GM18520 (cell line): ENCODE results near the gene FOXP1.

Source experiments
- ATAC-seq: cut with Tn5 transposase; IDR thresholded peaks from one replicate; pipeline ENCODE4 v1.9.1; 2021; ENCODE audit not compliant: unreplicated experiment

FOXP1 gene

DNA sequence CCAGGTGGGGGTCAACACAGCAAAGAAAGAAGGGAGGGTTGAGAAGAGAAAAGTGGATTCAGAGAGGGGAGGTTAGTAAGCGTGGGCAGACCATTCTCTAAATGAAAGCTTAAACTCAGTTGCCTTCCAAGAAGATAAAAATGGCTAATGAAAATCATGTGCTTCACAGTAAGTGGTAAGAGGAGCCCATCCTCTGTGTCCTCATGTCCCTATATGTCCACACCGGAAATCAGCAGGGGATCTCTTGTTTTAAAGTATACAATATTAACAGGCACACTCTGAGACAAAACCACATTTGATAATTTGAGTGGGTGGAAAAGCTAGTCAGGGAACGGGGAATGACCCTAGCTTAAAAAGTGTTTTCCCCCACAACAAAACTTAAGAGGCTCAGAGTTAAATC is 4.4 kb upstream of the FOXP1 start:
- no peak for ATAC-seq

DNA sequence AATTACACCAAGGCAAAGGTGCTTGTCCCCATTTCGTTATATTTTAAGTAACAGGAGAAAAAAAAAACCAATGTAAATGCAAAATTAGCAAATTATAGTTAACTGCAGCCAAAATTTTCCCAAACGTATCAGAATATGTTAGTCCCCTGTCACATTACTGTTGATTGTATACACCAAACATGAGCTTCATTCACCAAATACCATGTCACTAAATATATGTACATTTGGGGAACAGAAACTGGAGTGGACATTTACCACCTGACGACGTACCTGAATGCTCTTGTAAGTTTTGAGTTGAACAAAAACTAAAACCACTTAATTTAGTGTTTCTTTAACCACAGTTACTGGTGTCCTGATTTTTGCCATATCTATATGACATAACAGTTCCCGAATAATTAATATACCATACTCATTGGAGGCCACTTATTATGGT is 3.3 kb upstream of the FOXP1 start:
- no peak for ATAC-seq

DNA sequence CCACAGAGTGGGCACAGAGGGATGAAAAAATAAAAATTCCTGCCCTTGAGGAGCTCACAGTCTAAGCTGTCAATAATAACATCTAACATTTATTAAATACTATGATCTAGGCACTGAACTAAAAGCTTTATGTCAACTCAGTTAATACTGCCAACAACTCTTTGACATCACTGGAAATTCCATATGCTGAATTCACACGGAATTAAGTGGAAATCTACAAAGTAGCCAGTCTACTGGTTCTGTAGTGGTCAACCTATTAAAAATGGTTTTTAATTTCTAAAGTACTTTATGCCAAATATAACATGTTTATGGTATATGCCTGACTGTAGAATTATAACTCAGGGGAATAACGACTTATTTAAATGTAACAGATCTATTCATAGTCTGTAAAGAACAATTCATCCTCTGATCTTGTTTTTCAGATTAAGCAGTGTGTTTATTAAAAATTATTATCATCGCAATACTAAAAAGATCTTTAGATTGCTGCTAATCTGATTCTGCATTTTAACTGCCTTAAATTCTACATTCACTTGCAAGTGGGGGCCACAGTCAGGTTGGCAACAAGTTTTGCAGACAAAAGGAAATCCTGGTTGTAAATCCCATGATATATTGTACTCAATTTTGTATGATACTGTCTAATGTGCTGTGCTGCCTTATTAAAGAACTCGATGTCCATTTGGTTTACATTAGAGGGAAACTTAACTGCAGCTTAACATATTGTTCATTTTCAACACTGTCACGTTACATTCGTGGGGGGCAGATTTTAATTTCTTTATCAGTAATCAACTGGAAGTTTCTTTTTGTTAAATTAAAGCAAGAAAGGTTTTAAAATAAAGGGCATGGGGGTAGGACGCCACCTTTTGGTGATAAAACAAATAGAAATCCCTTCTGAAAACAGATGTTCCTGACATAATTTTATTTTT is 2.6 kb upstream of the FOXP1 start:
- no peak for ATAC-seq

DNA sequence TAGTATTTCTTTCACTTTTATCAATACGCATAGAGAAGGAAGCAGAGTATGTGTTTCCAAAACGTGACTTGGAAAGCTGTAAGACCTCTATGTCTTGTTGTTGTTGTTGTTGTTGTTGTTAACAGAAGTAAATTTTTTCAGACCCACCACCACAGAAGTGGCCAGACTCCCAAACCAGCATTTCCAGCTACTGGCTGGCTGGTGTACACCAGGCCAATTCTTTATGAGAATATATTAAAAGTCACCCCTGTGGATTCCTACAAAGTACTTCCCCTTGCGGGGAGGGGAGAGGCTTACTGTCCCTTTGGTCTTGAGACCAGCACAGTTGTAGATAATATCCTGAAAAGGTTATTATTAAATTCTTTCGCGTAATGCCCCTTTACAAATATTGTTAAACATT is 1.6 kb upstream of the FOXP1 start:
- ATAC-seq = no peak

DNA sequence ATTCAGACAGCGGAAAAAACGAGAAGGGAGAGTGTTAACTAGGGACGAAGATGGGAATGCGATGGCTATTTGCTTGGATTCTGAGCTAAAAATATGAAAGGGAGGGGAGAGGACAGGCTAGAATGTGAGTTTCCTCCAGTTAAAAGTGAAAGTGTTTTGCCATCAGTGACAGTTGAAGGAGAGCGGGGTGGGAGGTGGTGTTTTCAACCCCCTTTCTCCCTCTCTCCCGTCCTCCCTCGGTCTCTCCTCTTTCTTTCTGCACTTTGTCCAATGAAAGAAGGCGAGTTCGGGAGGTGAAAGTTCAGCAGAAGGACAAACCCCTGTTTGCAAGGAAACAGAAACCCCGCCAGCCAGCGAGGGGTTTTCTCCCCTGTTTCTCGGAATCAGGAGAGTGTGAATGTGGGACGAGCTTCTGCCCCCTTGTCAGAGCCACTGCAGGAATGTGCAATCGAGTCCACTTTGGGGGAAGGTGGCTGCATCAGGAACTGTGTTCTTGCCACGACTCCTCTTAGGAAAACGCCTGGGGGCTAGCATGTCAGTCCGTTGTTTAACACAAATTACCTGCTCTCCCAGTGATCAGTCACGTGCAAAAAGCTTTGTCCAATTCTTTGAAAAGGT is 975 bp upstream of the FOXP1 start:
- no peak for ATAC-seq

DNA sequence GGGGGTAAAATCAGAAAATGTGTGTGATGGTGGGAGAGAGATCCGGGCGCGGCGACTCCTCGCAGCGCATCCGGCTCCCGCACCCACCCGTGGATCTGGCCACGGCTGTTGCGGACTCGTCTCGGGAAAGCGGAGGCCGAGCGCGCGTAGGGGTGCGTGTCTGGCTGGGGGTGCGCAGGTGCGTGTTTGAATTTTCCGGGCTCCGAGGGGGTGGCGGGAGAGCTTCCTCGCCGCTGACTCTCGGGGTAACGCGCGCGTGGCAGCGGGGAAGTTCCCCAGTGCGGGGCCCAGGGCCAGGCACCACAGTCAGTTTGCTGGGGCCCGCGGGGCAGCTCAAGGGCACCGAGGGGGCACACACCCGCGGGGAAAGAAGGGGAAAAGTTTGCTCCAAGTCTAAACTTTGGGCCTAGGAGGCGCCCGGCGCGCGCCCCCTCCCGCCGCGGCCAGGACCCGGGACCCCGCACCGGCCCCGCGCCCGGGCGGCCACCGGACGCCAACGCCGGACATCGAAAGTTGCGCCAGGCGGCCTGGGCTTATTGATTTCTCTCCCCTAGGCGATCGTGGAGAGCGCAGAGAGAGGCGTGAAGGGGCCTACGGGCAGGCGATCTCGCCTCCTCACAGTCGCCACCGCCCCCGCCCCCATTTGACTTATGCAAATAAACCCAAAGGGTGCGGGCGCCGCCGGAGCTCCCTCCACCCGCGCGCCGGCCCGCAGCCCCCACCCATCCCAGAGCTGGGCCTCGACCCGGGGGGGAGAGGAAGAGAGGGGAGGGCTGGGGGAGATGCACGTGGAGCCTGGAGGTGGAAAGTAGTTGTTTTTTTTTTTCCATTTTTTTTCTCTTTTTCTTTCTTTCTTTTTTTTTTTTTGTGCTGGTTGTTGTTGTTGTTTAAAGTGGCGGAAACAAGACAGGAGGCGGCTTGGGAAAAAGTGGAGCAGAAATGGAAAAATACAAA is 639 bp downstream of the FOXP1 start:
- no peak for ATAC-seq

DNA sequence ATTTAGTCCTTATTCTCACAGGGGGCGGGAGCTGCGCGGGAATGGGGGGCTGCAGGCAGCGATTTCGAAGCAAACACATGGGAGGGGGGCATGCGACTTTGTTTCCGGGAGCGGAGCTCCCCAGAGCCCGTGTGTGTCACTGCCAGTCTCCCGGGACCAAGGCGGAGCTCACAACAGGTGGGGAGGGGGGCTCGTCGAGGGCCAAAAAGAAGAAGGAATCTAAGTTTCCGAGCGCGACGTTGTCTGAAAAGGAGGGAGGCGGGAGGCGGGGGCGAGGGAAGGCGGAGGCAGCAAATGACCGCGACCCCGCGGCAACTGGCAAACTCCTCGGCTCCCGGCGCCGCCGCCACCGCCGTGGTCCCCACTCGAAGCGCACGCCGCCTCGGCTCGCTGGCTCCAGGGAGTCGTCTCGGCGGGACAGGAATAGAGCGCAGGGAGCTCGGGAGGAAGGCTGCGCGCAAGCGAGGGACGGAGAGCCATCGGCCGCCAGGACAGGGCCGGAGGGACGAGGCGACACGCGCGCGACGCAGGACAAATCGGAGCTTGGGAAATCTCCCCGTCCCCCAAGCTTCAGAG is 1.4 kb downstream of the FOXP1 start:
- ATAC-seq = no peak

DNA sequence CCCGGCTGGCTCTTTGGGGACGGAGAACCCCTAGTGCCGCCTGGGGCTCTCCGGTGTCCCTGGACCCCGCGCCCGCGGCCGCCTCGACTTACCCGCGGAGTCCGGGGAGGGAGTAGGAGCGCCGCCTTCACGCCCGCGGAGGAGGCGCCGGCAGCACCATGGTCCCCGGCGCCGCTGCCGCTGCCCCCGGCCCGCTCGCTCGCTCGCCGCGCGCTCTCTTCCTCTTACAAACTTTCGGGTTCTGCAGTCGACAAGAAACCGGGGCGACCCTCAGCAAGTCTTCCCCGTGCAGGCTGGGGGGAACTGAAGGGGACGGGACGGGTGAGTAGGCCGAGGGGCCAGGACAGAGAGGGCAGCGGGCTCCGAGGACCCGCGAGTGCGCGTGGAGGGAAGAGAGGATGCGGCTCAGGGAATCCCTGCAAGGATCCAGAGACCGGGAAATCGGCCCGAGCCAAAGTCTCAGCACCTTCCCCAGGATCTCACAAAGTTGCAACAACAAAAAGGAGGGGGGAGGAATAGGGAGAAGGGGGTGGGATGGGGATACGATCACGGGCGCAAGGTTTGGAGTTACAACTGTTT is 2.0 kb downstream of the FOXP1 start:
- ATAC-seq = no peak

DNA sequence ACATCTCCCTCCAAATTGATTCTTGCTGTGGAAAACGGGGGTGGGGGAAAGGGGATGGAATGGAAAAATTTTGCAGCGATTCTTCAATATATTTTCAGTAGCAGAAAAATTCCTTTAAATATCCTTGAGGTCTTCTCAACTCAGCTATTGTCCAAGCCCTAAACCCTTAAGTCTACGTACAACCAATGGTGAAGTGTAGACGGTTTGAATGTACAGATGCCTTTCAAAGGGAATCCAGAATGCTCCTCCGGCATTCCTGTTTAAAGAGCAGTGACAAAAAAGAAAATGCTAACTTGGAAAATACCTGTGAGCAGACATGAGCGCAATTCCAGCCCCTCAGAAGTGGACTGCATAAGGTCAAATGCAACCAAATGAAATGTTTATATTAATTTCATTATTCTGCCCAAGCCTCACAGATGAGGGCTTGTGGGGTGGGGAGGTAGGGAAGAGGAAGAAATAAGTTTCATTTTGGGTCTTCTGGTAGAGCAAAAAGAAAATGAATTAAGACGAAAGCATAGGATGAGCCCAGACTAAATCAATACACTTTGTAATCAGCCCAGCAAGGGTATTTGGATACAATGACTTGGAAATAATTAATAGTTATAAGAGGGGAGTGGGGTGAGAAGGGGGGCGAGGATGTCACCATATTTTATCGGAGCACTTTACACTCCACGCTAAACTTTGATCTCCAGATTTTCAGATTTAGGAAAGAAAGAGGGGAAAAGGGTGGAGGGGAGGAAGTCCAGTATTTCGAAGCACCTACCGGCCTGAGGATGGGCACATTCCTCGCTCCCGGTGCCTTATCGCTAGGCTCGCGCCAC is 2.7 kb downstream of the FOXP1 start:
- no peak for ATAC-seq

DNA sequence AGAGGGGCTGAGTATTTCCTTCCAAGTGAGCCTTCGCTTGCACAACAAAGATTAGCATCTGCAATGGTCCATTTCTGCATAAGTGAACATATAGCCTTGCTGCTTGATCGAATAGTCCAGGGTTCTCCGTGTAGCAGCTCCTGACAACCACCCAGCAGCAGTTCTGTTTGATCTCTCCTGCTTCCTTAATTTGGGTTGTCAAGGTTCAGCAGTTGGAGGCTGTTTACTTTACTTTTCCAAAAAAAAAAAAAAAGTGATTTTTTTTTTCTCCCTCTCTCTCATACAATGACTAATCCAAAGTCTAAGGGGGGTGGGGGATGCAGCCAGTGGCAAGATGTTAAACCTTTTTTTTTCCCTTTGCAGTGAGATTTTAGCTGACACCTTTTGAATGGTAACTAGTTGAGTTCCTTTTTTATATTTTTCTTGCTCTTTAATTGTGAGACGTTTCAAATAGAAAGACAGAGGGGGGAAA is 3.6 kb downstream of the FOXP1 start:
- ATAC-seq = no peak

DNA sequence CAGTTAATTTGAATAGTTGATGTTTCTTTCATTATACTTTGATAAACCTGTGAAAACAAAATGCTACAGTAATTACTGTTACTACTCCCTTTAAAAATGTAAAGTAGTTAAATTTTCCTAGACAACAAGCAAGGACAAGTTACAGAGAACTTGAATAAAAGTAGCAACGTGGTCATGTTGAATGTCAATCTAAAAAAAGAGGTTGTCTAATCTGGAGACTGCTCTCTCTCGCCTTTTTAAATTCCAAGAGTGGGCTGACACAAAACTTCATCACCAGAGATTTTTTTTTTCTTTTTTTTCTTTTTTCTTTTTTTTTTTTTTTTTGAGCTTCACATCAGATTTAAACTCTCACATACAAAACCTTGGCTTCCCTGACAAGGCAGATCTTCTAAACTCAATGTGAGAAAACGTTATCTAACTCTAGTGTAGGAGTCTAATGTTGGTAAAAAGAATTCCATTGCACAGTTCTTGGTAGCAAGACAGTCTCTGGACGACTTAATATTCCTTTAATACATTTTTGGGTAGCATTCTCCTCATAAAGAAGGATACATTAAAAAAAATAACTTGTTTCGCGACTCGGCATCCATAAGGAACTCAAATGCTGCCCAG is 4.1 kb downstream of the FOXP1 start:
- no peak for ATAC-seq

DNA sequence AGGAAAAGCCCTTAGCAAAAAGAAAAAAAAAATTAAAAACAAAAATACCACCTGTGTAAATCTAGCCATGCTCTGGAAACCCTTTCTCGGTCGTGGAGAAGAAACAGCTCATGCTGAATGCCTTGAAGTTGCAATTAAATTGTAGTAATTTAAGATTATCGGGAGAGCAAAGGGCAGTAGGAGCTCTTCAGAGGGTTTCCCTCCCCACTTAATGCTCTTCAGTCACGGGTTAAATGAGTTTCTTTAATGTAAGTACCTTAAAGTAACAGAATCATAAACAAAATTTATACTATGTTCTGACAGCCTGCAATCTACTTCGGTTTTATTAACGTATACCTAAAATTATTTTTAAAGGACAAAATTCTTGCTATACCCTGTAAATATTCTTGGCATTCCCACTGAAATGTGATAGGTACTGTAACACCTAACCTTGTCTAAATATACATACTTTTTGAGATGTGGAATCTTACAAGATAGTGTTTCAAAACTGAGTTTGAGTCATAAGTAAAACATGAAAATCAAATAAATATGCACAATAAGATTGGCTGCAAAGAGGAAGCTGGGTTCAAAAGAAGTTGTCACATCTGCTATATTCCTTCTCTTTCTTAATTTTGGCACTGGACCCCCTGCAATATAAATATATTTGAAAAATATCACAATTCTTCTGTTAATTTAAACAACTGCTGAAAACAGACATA is 5.3 kb downstream of the FOXP1 start:
- no peak for ATAC-seq

DNA sequence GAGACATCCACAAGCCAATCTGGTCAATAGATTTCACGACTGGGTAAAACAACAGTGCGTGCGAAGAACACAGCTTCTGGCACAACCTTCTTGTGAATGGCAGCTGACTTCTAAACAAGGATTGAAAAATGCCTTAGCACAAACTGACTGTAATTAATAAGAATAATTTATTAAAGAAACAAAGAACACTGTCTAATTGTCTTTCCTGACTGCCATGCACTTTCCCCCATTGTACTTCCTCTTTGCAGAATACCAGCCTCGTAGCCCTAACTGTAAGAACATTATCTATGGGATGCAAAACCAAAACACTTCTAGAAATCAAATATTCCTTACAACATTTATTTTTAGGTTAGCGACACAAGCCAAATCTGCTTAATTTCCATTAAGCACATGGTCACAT is 6.5 kb downstream of the FOXP1 start:
- ATAC-seq = no peak

DNA sequence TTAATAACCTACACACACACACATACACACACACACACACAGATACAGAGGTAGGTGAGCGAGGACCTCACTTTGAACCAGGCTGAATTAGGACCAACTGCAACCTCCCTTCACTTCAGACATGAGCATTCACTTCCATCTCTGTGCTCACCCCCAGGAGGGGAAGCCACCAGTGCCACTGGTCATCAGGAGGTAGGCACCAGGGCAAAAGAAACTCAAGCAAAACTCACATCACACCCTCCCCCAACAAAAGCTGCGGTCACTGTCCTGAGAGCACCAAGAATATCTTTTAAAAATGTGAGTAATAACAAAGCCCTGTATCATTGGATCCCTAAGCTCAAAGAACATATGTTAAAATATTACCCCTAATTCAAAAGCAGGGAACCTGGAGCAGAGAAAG is 8.1 kb downstream of the FOXP1 start:
- no peak for ATAC-seq

DNA sequence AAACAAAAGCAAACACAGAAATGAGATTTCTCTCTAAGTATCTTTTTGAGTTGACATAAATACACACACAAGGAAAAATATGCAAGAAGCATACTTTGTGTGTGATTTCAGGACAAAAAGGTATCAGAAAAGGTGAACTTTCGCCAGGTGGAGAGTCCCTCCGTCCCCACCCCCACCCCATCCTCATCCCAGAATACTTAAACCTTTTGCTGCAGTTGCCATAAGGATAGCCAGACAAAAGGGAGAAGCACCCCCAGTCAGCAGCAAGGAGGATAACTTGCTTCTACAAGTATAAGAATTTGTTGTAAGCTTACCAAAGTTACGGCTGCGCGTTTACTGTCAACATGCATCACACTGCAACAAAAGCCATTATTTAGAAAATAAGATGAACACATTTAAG is 10.3 kb downstream of the FOXP1 start:
- ATAC-seq = no peak

DNA sequence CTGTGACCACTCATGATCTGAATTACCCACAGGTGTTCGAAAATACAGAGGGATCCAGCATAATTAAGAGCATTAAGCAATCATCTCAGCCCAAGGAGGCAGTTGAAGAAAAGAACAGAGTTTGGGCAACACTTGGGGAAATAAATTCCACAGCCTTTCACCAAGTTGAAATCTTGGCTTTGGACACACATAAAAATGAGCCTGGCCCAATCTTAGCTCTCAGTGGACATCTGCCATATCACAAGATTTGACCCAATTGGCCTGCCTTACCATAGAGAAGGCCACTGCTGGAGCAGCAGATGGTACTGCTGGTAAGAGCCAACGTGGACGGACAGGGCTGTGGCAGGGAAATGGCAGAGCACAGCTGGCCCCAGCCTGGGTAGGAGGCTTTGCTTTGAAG is 13.0 kb downstream of the FOXP1 start:
- no peak for ATAC-seq

DNA sequence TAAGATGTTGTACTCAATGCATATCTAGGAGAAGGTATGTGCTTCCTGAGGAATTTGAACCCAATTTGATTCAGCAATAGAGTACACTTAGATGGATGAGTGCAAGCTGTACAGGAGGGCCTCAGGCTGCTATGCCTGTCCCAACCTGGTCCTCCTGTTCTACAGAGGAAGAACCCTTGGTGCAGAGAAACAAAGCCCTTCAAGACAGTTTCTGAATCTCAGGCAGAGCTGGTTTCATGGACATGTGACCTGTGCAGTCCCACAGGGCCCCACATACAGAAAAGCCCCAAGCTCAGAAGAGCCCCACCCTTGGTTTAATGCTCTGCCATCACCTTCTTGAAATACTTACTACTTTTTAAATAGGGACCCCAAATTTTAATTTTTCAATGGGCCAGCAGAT is 15.3 kb downstream of the FOXP1 start:
- no peak for ATAC-seq

DNA sequence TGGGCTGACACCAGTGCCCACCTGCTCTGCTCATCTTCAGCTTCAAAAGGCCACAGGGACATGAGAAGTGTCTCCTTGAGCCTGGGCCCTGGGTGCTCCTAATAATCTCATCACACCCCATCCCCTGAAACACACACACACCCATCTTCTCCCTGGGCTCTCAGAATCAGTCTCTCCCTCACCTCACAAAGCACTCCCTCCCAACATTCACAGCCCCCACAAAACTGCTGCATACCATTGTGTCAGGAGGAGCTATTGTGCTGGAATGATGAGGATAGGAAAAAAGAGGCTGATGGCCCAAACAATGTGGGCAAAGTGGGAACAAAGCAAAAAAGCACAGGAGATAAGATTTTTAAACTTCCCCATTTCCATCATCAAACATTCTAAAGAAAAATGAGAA is 16.8 kb downstream of the FOXP1 start:
- ATAC-seq = no peak

DNA sequence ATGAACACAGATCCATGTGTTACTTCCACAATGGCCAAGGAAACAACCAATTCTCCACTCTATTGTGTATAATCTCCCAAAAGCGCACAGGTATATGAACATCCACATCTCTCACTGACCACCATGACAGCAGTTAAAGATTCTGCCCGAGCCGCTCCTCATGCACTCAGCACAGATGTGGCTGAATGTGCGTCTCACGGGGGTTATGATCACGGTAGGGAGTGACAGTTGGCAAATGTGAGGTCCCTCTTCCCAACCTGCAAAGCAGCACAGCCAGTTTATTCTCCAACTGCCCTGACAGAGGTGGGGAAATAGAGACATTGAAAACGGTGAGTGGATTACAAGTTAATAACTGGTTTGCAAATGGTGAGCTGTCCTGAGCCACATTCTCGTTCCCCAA is 17.6 kb downstream of the FOXP1 start:
- ATAC-seq = no peak
